Stimulated activated CD8-positive, alpha-beta memory T cell treated with anti-CD3 and anti-CD28 coated beads, Interleukin-7, amount 100 ng/mL, for 24 hours (primary cell): ENCODE data around the gene XXYLT1.

ENCODE experiments used
- DNase-seq: peaks from one replicate; pipeline ENCODE4 v3.0.0-alpha.2; 2020; ENCODE audit warnings: low read depth

The XXYLT1 gene

DNA sequence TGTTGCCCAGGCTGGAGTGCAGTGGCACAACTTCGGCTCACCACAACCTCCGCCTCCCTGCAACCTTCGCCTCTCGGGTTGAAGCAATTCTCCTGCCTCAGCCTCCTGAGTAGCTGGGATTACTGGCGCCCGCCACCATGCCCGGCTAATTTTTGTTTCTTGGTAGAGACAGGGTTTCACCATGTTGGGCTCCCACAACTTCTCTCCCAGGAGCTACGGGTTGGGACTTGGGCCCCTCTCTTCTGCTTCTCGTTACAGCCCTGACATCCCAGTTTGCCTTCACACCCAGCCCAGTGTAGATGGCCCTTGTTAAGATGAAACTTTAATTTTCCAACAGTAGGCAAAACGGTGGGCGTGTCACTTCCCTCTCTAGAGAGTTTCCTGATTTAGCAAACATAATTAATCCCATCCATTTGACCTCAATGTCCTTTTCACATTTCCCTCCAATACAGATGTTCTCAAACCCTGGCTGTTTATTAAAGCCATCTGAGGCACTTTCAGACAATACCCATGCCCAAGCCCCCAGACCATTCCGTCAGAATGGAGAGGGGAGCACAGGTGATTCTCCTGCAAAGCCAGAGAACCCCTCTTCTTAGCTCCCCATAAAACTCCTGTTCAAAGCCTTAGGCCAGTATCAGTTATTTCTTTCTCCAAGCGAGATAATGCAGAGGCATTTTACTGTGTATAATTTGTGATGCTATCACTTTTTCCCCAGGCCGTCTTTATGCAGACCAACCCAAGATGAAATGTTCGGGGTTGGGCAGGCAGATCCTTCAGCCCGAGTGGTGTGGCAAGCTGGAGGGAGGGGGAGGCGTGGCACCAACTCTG lies 245.7 kb downstream of the XXYLT1 start:
- no peak for DNase-seq

DNA sequence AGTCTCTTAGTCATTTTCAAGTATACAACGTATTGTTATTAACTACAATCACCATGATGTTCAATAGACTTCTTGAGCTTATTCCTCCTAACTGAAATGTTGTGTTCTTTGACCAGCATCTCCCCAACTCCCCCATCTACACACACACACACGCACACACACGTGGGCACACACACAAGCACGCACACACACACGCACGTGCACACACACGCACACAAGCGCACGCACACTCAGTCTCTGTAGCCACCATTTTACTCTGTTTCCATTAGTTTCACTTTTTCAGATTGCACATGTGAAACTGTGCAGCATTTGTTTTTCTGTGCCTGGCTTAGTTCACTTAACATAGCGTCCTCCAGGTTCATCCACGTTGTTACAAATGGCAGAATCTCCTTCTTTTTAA lies 247.0 kb downstream of the XXYLT1 start:
- DNase-seq, result no peak

DNA sequence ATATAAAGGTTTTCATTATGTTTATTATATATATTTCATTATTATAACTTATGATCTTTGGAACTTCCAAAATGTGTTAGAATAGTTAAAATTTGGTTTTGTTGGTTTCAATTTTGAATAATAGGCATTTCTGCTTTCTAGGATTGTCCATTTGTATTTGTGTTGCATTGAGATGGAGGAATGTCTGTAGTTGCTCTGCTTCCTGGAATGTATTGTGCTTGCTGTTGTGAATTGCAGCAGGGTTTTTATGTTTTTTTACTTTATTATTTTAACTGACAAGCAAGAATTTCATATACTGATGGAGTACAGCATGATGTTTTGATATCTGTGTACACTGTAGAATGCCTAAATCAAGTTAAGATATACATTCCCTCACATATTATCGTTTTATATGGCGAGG lies 247.4 kb downstream of the XXYLT1 start:
- DNase-seq, result no peak

DNA sequence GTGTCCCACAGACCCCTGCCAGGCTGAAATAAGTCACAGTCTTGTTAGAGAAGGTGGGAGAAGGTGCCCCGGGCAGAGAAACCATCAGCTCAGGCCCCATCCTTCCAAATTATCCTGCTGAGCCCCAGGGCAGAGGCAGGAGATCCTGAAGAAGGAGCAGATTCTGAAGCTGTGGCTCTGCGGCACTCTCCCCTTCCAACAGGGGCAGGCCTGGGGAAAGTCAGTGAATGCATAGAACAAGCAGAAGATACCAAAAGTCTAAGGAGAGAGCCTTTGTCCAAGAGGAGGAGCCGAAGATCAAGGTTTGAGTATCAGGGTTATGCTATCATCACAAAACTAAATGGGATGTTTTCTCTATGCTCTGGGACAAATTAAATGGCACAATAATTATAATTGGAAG lies 249.3 kb downstream of the XXYLT1 start:
- no peak for DNase-seq

DNA sequence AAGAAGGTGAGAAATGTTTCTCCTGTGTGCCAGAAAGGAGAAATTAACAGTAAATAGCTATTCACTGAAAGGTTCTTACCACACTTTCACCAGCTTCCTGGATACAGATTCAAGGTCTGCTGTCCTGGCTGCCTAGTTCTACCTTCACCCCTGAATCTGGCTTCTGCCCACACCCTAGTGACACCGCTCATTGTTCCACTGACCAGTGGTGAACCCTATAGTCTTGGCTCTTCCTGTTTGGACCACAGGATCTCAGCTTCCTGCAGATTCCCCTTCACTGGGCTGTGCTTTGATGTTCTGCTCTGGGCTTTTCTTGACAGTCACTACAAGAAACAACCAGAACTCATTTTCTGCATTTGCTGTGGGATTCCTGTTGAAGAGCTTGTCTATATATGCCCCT lies 250.0 kb downstream of the XXYLT1 start:
- no peak for DNase-seq

DNA sequence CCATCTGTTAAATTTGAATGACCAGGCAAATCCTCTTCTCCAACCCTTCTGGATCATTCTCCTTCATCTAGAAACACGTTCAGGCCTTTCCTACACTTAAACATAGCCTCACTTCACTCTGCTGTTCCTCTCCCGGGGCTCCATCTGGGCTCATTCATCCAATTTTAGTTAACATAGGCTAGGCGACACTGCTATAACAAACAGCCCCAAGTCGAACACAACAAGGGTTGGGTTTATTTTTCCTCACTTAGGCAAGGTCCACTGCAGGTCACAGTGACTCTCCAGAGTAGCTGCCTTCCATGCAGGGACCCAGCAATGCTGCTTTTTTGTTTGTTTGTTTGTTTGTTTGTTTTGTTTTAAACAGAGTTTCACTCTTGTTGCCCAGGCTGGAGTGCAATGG lies 250.8 kb downstream of the XXYLT1 start:
- no peak for DNase-seq

DNA sequence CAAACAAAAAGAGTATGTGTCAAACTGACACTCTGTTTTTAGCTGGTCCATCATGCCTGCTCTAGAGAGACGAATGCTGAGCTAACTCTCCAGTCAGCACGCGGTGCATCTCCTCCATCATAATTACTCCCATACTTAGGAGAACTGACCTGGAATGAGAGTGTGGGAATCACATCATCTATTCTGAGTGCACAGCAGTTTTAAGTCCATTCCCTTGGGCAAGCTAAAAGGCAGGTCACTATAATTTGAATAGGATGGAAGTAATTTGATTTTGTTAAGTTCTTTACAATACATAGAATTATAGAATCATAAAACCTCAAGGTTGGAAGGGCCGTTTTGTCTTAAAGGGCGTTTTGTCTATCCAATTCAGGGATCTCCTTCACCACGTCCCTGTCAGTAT lies 251.6 kb downstream of the XXYLT1 start:
- DNase-seq, result no peak
